Measurements from ENCODE around the gene TMEM187. TPM values are rescaled to one million over a fixed set of nuclear protein-coding genes. Genes with fewer than 3 reads are reported as not detected.

The TMEM187 gene
- total RNA-seq, 2 donors from 2014 or later: 4.8 to 8.1 TPM

DNA sequence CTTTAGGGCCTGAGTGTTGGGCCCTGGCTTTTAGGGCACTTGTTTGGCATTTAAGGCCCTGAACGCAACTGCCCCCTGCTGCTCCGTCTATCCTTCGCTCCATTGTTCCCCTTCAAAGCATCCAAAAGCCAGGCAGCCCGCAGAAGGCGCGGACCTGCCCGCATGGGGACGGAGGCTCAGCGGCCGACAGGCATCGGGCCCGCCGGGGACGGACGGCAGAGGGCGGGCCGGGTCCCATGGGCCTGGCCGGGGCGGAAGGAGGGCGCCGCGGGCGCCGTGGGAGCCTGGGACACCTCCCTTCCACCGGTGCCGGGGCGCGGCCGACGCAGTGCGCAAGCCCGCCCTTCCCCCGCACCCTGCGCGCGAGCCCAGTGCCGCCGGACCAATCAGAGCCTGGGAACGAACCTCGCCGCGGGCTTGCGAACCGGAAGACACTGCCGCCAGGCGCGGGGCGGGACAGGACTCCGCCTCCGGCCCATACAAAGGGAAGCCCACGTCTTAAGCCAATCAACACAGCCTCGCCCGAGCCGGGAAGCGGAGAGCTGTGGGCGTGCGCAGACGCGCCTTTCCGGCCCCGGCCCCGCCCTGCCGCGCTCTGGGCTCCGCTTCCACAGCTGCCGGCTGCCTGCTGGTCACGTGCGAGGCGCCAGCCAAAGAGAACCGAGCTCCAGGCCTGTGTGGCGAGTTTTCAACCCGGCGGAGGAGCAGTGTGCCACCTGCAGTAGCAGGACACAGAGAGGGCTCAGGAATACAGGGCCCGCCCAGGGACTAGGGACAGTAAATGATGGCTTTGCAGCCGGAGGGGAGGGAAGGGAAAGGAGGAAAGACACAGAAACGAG lies 44.4 kb upstream of the TMEM187 start:
- Mint-ChIP-seq H3K4me1 (peaks cover 2% of the 10 kb centered on the region), H3K9me3 (peaks cover 70% of the 10 kb centered on the region), H3K36me3 (ENCODE audit: low read depth) (peaks cover 13% of the 10 kb centered on the region), H3K27ac (peak overlapping the region; percentile 86), H3K4me3 (peak overlapping the region; percentile 71), H3K27me3 (ENCODE audit: insufficient read depth) (no peaks in the 10 kb centered on the region)
- H3K27me3 ChIP-seq (ENCODE audit: control insufficient read depth, insufficient read depth, low read length, poor library complexity, severe bottlenecking): no peaks in the 10 kb centered on the region
- WGBS, 2 experiments (ENCODE audit: insufficient coverage in 1 of 2, insufficient read length in 1 of 2): 0% methylated on average over 73 of the region's 76 CpGs; no CpG with 5 or more reads in 1 of the 2 experiments
- peak overlapping the region; percentile 82 for H3K4me3 ChIP-seq (ENCODE audit: low read length)
- H3K27ac ChIP-seq (ENCODE audit: low read depth, low read length): peak overlapping the region; percentile 94
- H3K9ac ChIP-seq (ENCODE audit: extremely low read depth, low read length, poor library complexity, severe bottlenecking): peak overlapping the region; percentile 79
- peak; percentile 96 for DNase-seq
- peaks cover 8% of the 10 kb centered on the region for H3K36me3 ChIP-seq (ENCODE audit: control insufficient read depth, insufficient read depth, low read length)
- H3K9me3 ChIP-seq (ENCODE audit: control insufficient read depth, low read length): no peaks in the 10 kb centered on the region
- TF ChIP-seq CTCF (conservative IDR thresholded peaks at IDR 0.05): no peak
- no peaks in the 10 kb centered on the region for H3K4me1 ChIP-seq (ENCODE audit: control insufficient read depth, insufficient read depth, low read length)

DNA sequence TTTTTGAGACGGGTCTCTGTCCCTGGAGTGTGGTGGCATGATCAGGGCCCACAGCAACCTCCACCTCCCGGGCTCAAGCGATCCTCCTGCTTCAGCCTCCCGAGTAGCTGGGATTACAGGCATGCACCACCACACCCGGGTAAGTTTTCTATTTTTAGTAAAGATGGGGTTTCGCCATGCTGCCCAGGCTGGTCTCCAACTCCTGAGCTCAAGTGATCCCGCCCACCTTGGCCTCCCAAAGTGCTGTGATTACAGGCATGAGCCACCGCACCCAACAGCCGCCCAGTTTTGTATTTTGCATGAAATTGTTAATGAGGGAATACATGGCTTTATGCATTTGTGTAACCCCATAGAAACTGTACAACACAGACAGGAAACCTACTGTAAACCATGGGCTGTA lies 43.7 kb upstream of the TMEM187 start:
- Mint-ChIP-seq H3K36me3 (ENCODE audit: low read depth) (peaks cover 14% of the 10 kb centered on the region), H3K27ac (no peak overlapping the region), H3K4me3 (peak overlapping the region; percentile 71), H3K27me3 (ENCODE audit: insufficient read depth) (no peaks in the 10 kb centered on the region), H3K9me3 (peaks cover 71% of the 10 kb centered on the region), H3K4me1 (peaks cover 3% of the 10 kb centered on the region)
- Histone ChIP-seq H3K4me3 (ENCODE audit: low read length) (no peak overlapping the region), H3K27ac (ENCODE audit: low read depth, low read length) (no peak overlapping the region), H3K36me3 (ENCODE audit: control insufficient read depth, insufficient read depth, low read length) (peaks cover 8% of the 10 kb centered on the region), H3K4me1 (ENCODE audit: control insufficient read depth, insufficient read depth, low read length) (no peaks in the 10 kb centered on the region), H3K27me3 (ENCODE audit: control insufficient read depth, insufficient read depth, low read length, poor library complexity, severe bottlenecking) (no peaks in the 10 kb centered on the region), H3K9me3 (ENCODE audit: control insufficient read depth, low read length) (no peaks in the 10 kb centered on the region), H3K9ac (ENCODE audit: extremely low read depth, low read length, poor library complexity, severe bottlenecking) (no peak overlapping the region)
- DNase-seq: no peak
- TF ChIP-seq CTCF (conservative IDR thresholded peaks at IDR 0.05): no peak
- 80 to 85% methylated on average over 4 to 6 of the region's 9 CpGs for WGBS, 2 experiments (ENCODE audit: insufficient coverage in 1 of 2, insufficient read length in 1 of 2)

DNA sequence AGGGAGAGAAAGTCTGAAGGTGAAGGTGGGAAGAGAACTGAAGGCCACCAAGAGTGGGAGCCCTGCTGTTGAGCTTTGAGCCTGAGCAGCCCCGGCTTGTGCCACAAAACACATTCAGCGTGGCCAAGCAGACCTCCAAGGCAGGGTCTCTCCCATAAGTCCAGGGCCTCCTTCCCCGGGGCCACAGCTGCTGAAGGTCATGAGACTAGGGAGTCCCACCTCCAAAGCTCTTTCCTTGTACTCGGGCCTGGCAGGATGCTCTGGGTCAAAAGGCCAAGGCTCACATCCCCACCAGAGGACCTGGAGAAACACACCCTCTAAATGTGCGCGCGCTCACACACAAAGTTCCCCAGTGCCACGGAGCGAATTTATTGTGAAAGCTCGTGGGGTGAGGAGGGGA lies 43.0 kb upstream of the TMEM187 start:
- H3K4me3 Mint-ChIP-seq: no peak overlapping the region
- no peaks in the 10 kb centered on the region for H3K27me3 Mint-ChIP-seq (ENCODE audit: insufficient read depth)
- no peak overlapping the region for H3K27ac Mint-ChIP-seq
- no peak for DNase-seq
- 80 to 95% methylated on average over 1 to 10 of the region's 10 CpGs for WGBS, 2 experiments (ENCODE audit: insufficient coverage in 1 of 2, insufficient read length in 1 of 2)
- Histone ChIP-seq H3K9me3 (ENCODE audit: control insufficient read depth, low read length) (no peaks in the 10 kb centered on the region), H3K27me3 (ENCODE audit: control insufficient read depth, insufficient read depth, low read length, poor library complexity, severe bottlenecking) (no peaks in the 10 kb centered on the region), H3K4me1 (ENCODE audit: control insufficient read depth, insufficient read depth, low read length) (no peaks in the 10 kb centered on the region), H3K27ac (ENCODE audit: low read depth, low read length) (no peak overlapping the region), H3K9ac (ENCODE audit: extremely low read depth, low read length, poor library complexity, severe bottlenecking) (no peak overlapping the region), H3K4me3 (ENCODE audit: low read length) (no peak overlapping the region), H3K36me3 (ENCODE audit: control insufficient read depth, insufficient read depth, low read length) (peaks cover 8% of the 10 kb centered on the region)
- peaks cover 14% of the 10 kb centered on the region for H3K36me3 Mint-ChIP-seq (ENCODE audit: low read depth)
- H3K9me3 Mint-ChIP-seq: peaks cover 72% of the 10 kb centered on the region
- TF ChIP-seq CTCF (conservative IDR thresholded peaks at IDR 0.05): no peak
- peaks cover 7% of the 10 kb centered on the region for H3K4me1 Mint-ChIP-seq
